BLaER1 (cell line): ENCODE measurements around the gene DENND1A.
A peak's percentile ranks its signal among the peaks of the same experiment; 100 is the strongest.

ENCODE experiments used
- H3K27ac ChIP-seq: shearing (Covaris generic); formaldehyde crosslinking; 2 replicates; pipeline ENCODE4 v1.8.1; 2022
- H3K27me3 ChIP-seq: shearing (Covaris generic); formaldehyde crosslinking; 2 replicates; pipeline ENCODE4 v1.8.1; 2022
- H3K36me3 ChIP-seq: shearing (Covaris generic); formaldehyde crosslinking; 2 replicates; pipeline ENCODE4 v1.8.1; 2022
- H3K4me1 ChIP-seq: shearing (Covaris generic); formaldehyde crosslinking; 2 replicates; pipeline ENCODE4 v1.8.1; 2022
- H3K4me2 ChIP-seq: shearing (Covaris generic); formaldehyde crosslinking; 2 replicates; pipeline ENCODE4 v1.8.1; 2022
- H3K4me3 ChIP-seq: shearing (Covaris generic); formaldehyde crosslinking; 2 replicates; pipeline ENCODE4 v1.8.1; 2022
- H3K9ac ChIP-seq: shearing (Covaris generic); formaldehyde crosslinking; 2 replicates; pipeline ENCODE4 v1.8.1; 2022
- H3K9me3 ChIP-seq: shearing (Covaris generic); formaldehyde crosslinking; 2 replicates; pipeline ENCODE4 v1.8.1; 2022
- H4K20me1 ChIP-seq: shearing (Covaris generic); formaldehyde crosslinking; 2 replicates; pipeline ENCODE4 v1.8.1; 2022
- Cebpa-rat ChIP-seq: shearing (Covaris generic); IDR thresholded peaks from 2 replicates; pipeline ENCODE4 v1.8.1; 2022

The DENND1A gene

DNA sequence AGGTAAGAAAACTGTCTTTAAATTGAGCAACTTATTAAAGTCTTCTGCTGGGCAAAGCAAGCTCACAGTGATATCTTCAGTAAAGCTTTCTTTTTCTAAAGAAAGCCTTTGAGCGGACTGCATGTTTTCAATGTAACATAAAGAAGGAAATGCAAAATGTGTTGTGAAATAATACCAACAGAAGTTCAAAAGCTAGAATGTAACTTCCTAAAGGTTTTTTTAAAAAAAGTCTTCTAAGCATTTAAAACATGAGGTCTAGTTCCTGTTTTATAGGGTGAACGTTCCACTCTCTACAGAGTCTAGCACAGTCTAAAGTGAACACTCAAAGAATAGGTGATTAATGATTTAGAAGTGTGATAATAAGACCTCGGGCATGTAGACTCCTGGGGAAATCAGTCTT, 62.9 kb downstream of the DENND1A start:
- Histone ChIP-seq H3K4me1 (peaks cover 43% of the 10 kb centered on the region), H3K27ac (no peak overlapping the region), H3K27me3 (no peaks in the 10 kb centered on the region), H3K4me3 (no peak overlapping the region), H4K20me1 (no peaks in the 10 kb centered on the region), H3K9ac (no peak overlapping the region), H3K36me3 (no peaks in the 10 kb centered on the region), H3K4me2 (peak overlapping the region; percentile 46), H3K9me3 (no peaks in the 10 kb centered on the region; the same call in 1 of the 2 replicates)
- no peak for TF ChIP-seq Cebpa-rat

DNA sequence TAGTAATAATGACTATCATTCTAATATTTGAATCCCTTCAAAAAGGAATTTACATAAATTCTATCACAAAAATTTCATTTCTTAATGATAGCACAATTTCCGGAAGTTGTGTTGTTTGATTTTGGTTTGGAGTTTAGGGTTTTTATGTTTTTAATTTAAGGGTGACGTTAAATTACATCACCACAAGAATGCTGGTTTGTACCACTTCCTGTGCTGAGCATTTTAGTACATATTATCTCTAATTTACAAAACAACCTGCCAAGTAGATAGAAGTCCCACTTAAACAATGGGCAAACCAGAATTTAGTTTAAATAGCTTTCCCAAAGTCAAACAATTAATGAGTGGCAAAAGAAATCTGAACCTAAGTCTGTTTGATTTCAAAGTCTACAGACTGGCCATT, 63.4 kb downstream of the DENND1A start:
- Histone ChIP-seq H3K4me2 (peak overlapping the region; percentile 46), H3K9me3 (no peaks in the 10 kb centered on the region; the same call in 1 of the 2 replicates), H3K36me3 (no peaks in the 10 kb centered on the region), H3K9ac (no peak overlapping the region), H3K27ac (no peak overlapping the region), H3K27me3 (no peaks in the 10 kb centered on the region), H4K20me1 (no peaks in the 10 kb centered on the region), H3K4me1 (peaks cover 43% of the 10 kb centered on the region), H3K4me3 (no peak overlapping the region)
- TF ChIP-seq Cebpa-rat: no peak

DNA sequence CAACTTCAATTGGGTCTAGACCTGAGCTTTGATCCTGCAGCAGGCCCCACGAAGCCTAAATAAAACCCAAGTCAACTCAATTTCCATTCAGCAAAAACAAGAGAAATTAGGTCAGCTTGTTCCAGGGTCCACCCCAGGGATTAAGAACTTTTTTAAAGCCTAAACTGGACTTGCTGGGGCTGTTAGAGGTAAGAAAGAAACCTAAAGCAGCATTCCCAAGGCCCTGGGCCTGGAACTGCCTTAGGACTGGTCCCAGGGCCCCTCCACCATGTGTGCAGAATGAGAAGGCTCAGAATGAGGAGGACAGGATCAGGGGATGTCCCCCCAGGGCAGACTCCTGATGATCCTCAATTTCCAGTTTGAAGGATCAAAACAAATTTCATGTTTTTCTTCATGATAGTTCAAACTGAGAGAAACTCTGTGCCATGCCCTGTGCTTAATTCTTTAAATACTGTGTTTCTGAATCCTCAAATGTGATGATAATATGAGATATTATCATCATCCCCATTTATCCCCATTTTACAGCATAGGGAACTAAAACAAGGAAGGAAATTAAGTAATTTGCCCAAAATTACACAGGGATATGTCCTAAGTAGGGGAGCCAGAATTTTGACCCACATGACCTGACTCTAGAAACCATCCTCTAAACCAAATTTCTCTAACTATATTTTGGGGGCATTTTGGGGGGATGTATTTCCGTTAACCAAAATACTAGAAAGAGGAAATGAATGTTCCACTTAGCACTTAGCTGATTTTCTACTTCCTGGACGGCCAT, 64.5 kb downstream of the DENND1A start:
- Histone ChIP-seq H3K4me1 (peaks cover 43% of the 10 kb centered on the region), H3K4me3 (no peak overlapping the region), H3K4me2 (peak overlapping the region; percentile 46), H3K36me3 (no peaks in the 10 kb centered on the region), H3K27ac (no peak overlapping the region), H3K27me3 (no peaks in the 10 kb centered on the region), H4K20me1 (no peaks in the 10 kb centered on the region), H3K9ac (no peak overlapping the region), H3K9me3 (no peaks in the 10 kb centered on the region; the same call in 1 of the 2 replicates)
- no peak for TF ChIP-seq Cebpa-rat

DNA sequence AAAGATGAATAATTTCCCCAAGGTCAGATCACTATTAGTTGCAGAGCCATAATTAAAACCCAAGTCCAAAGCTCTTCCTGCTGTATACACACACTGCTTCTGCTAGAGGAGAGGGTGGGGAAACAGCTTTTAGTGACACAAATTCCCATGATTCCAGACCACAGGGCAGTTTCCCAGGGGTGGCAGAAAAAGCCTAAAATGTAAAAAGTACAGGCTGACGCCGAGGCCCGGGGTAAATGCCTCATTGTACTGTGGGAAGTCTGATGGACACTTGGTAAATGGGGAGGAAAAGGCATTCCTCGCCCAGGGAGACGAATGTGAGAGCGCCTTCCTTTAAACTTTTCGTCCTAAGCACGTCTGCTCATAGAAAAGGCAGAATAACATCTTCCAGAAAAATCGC, 65.7 kb downstream of the DENND1A start:
- Histone ChIP-seq H3K36me3 (no peaks in the 10 kb centered on the region), H3K27me3 (no peaks in the 10 kb centered on the region), H3K9ac (no peak overlapping the region), H4K20me1 (no peaks in the 10 kb centered on the region), H3K4me1 (peaks cover 43% of the 10 kb centered on the region), H3K4me3 (no peak overlapping the region), H3K9me3 (no peaks in the 10 kb centered on the region; the same call in 1 of the 2 replicates), H3K4me2 (no peak overlapping the region), H3K27ac (no peak overlapping the region)
- TF ChIP-seq Cebpa-rat: no peak

DNA sequence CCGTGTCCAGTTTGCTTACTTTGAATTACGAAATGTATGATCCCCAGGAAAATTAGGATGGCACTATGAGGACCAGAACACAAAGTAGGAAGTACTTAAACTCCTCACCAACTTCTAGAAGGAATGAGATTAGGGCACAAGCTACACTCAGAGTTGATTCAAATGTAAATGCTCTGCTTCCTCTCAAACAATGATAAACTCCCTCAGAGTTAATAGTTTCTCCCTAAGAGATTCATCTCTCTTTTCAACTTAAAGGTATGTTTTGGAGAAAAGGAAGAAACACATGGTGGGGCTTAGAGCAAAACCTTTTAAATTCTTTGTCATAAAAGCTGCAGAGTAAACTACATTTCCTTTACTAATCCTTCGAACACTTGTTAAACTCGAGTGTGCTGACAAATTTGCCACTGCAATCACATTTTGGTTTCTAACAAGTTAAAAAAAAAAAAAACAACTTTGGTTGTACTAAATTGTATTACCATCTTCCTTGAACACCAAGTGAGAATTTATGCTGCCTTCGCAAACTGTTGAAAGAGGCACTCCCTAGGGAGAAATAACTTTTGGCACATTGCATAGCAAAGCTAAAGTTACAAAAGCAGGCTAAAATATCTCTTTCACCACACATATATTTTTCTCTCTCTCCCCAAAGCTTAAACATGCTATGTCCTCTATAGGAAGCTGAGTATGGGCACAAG, 66.6 kb downstream of the DENND1A start:
- H3K36me3 ChIP-seq: no peaks in the 10 kb centered on the region
- H3K9me3 ChIP-seq: no peaks in the 10 kb centered on the region; the same call in 1 of the 2 replicates
- no peak for TF ChIP-seq Cebpa-rat
- H3K9ac ChIP-seq: no peak overlapping the region
- H3K4me1 ChIP-seq: peaks cover 43% of the 10 kb centered on the region
- no peaks in the 10 kb centered on the region for H3K27me3 ChIP-seq
- no peaks in the 10 kb centered on the region for H4K20me1 ChIP-seq
- H3K4me3 ChIP-seq: no peak overlapping the region
- no peak overlapping the region for H3K27ac ChIP-seq
- H3K4me2 ChIP-seq: peak overlapping the region; percentile 11

DNA sequence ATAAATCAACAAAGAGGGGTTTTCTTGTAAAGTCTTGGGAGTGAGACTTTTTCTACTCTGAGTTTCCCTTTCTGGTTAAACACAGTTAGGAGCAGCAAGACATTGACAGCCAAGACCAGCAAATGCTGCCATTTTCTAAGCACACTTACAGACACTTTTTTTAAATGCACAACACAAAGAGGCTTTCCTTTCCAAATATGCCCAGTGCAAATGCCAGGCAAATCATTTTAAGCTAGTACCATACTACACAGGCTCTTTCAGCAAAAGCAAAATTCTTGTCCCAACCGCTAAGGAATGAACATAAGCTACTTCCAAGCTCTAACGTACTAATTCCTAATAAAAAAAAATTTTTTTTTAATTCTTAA, 68.2 kb downstream of the DENND1A start:
- Histone ChIP-seq H3K9ac (no peak overlapping the region), H3K4me1 (peaks cover 31% of the 10 kb centered on the region), H3K9me3 (peaks cover 3% of the 10 kb centered on the region), H4K20me1 (no peaks in the 10 kb centered on the region), H3K27ac (no peak overlapping the region), H3K27me3 (no peaks in the 10 kb centered on the region), H3K4me2 (no peak overlapping the region), H3K36me3 (no peaks in the 10 kb centered on the region), H3K4me3 (no peak overlapping the region)
- TF ChIP-seq Cebpa-rat: no peak

DNA sequence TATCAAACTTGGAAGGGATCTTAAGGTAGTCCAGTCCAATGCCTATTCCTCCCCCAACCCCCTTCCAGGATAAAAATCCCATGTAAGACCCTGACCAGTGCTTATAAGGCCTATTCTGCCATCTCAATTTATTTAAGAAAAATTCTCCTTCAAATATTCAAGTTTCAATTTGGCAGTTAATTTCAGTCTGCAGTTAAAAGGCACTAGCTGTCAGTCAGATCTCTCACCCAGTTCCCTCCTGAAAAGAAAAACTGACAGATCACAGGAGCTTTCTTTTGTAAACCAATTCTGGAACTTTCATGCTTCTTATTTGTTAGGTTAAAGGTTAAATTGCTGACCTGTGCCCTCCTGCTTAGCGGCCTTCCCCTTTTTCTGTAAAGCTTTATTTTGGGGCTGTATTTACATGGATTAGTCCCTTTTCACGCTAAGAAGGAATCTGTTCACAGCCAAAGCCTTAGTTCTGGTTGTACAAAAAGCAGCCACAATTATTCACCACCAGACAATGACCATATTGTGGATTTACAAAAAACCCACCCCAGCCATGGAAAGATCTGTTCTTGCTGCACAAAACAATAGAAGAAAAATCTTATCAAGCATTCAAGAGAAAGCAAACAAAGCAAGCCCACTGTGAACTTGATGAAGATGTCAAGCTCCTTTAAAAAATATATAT, 68.7 kb downstream of the DENND1A start:
- no peak overlapping the region for H3K4me2 ChIP-seq
- H3K4me3 ChIP-seq: no peak overlapping the region
- H3K36me3 ChIP-seq: peaks cover 4% of the 10 kb centered on the region; the same call in 1 of the 2 replicates
- H4K20me1 ChIP-seq: no peaks in the 10 kb centered on the region
- H3K27ac ChIP-seq: no peak overlapping the region
- no peak for TF ChIP-seq Cebpa-rat
- H3K27me3 ChIP-seq: no peaks in the 10 kb centered on the region
- H3K9ac ChIP-seq: no peak overlapping the region
- peaks cover 25% of the 10 kb centered on the region for H3K4me1 ChIP-seq
- peaks cover 8% of the 10 kb centered on the region for H3K9me3 ChIP-seq

DNA sequence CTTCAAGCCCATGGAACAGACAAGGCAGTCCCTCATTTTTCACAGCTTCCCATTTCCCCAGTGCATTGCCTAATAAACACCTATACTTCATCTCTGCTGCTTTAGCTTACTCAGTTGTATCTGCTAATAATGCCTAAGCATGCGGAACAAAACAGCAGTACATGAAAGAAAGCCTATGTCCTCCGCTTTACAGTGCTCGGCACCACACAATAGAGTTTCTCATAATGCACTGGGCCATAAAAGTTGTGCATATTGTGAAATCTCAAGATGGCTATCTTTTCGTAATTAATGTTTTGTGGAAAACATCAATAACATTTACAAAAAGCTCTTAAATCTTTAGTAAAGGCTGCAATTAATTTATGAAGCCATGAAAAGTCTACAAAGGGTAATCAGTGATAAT, 69.3 kb downstream of the DENND1A start:
- no peaks in the 10 kb centered on the region for H4K20me1 ChIP-seq
- H3K4me3 ChIP-seq: no peak overlapping the region
- H3K36me3 ChIP-seq: peaks cover 10% of the 10 kb centered on the region; the same call in 1 of the 2 replicates
- peaks cover 14% of the 10 kb centered on the region for H3K9me3 ChIP-seq
- no peak overlapping the region for H3K4me2 ChIP-seq
- H3K27me3 ChIP-seq: no peaks in the 10 kb centered on the region
- H3K9ac ChIP-seq: no peak overlapping the region
- peaks cover 19% of the 10 kb centered on the region for H3K4me1 ChIP-seq
- TF ChIP-seq Cebpa-rat: no peak
- H3K27ac ChIP-seq: no peak overlapping the region

DNA sequence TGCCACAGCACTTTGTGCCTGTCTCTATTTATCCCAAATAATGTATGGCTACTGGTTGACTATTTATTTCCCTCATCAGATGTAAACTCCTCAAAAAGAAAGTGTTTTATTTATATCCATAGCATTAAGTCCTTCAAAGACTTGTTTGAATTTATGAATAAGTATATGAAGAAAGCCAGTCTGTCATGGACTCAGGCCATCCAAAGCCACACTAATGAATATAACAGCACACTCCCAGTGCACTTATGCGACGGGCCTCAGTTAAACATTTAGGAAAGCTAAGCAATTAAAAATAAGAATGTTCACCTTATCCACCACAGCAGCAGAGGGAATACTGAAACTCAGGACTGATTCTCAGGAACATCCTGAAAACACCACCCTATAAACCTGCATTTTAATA, 77.5 kb downstream of the DENND1A start:
- Histone ChIP-seq H3K27ac (no peak overlapping the region), H3K4me3 (no peak overlapping the region), H3K36me3 (peaks cover 15% of the 10 kb centered on the region), H4K20me1 (no peaks in the 10 kb centered on the region; the same call in 1 of the 2 replicates), H3K27me3 (no peaks in the 10 kb centered on the region), H3K4me2 (no peak overlapping the region), H3K4me1 (peaks cover 5% of the 10 kb centered on the region), H3K9me3 (peaks cover 22% of the 10 kb centered on the region), H3K9ac (no peak overlapping the region)
- TF ChIP-seq Cebpa-rat: no peak

DNA sequence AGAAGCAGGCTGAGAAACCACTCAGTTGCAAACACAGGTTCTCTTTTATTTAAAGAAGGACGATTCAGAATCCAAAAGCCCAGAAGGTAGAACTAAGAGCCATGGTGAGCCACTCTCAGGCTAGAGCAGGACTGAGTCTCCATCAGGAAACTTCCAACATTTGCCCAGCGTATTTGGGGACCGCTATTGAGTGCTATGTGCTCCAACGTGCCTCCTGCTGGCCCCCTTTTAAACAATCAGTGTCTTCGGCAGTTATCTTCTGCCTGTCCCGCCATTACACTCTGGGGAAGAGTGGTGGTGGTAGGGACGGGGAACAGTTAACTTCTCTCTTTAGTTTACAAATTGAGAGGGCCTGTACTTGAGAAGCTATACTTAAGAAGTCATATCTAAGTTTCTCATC, 78.1 kb downstream of the DENND1A start:
- no peak overlapping the region for H3K4me3 ChIP-seq
- no peak overlapping the region for H3K9ac ChIP-seq
- no peaks in the 10 kb centered on the region; the same call in 1 of the 2 replicates for H4K20me1 ChIP-seq
- H3K27me3 ChIP-seq: no peaks in the 10 kb centered on the region
- H3K27ac ChIP-seq: no peak overlapping the region
- peaks cover 5% of the 10 kb centered on the region for H3K4me1 ChIP-seq
- no peak overlapping the region for H3K4me2 ChIP-seq
- TF ChIP-seq Cebpa-rat: no peak
- H3K36me3 ChIP-seq: peaks cover 16% of the 10 kb centered on the region
- peaks cover 28% of the 10 kb centered on the region for H3K9me3 ChIP-seq
